DND-41 (cell line): Measurements from ENCODE around the gene PRKAR1B.

Experiments
- ATAC-seq: fragments of 200-7000 bp; cut with Tn5 transposase; 3 replicates; pipeline ENCODE4 v1.9.1; 2021; ENCODE audit warnings: low read depth; ENCODE audit not compliant: insufficient read depth
- DNase-seq: peaks from one replicate; pipeline ENCODE4 v3.0.0-alpha.2; 2020
- H2AFZ ChIP-seq: 2 replicates; pipeline ENCODE4 v1.6.0; 2012; ENCODE audit warnings: low read depth, low read length
- H3K27ac ChIP-seq: 2 replicates; pipeline ENCODE4 v1.5.1; 2012; ENCODE audit warnings: low read length, inconsistent platforms
- H3K27me3 ChIP-seq: fragments of 200-600 bp; sonication (generic); 2 replicates; pipeline ENCODE4 v1.6.0; 2012; ENCODE audit warnings: low read length, mild to moderate bottlenecking, inconsistent platforms; ENCODE audit not compliant: insufficient read depth, poor library complexity
- H3K36me3 ChIP-seq: 2 replicates; pipeline ENCODE4 v1.5.1; 2012; ENCODE audit warnings: low read length, inconsistent platforms; ENCODE audit not compliant: insufficient read depth
- H3K4me1 ChIP-seq: 2 replicates; pipeline ENCODE4 v1.5.1; 2012; ENCODE audit warnings: mild to moderate bottlenecking, low read length; ENCODE audit not compliant: insufficient read depth
- H3K4me2 ChIP-seq: 2 replicates; pipeline ENCODE4 v1.6.0; 2012; ENCODE audit warnings: mild to moderate bottlenecking, moderate library complexity, low read length, inconsistent platforms; ENCODE audit not compliant: insufficient read depth
- H3K4me3 ChIP-seq, 2 experiments: fragments of 200-600 bp in 1 of 2; shearing (Covaris generic) in 1 of 2; 2 replicates each; pipeline ENCODE4 v1.5.1; 2012 to 2016; ENCODE audit warnings: inconsistent platforms in 2 of 2, low read length in 2 of 2, mild to moderate bottlenecking in 2 of 2, low read depth in 1 of 2, moderate library complexity in 1 of 2
- H3K79me2 ChIP-seq: 2 replicates; pipeline ENCODE4 v1.6.0; 2012; ENCODE audit warnings: low read length, inconsistent platforms; ENCODE audit not compliant: insufficient read depth
- H3K9ac ChIP-seq: 2 replicates; pipeline ENCODE4 v1.6.0; 2012; ENCODE audit warnings: low read depth, mild to moderate bottlenecking, inconsistent platforms, low read length, moderate library complexity
- H3K9me3 ChIP-seq: 2 replicates; pipeline ENCODE4 v1.5.1; 2012; ENCODE audit warnings: low read length, moderate library complexity, mild to moderate bottlenecking, inconsistent platforms; ENCODE audit not compliant: insufficient read depth, severe bottlenecking
- H4K20me1 ChIP-seq: 2 replicates; pipeline ENCODE4 v1.6.0; 2012; ENCODE audit warnings: low read length; ENCODE audit not compliant: insufficient read depth
- EZH2 ChIP-seq: IDR thresholded peaks from 3 replicates; pipeline ENCODE4 v1.6.1; 2012; ENCODE audit warnings: borderline replicate concordance, low read depth, mild to moderate bottlenecking, moderate library complexity, low read length, inconsistent platforms; ENCODE audit not compliant: severe bottlenecking
- TF ChIP-seq, protein P1 (sequence below): IDR thresholded peaks from 2 replicates; pipeline ENCODE4 v1.5.1; 2012; ENCODE audit warnings: borderline replicate concordance, low read length, moderate library complexity, mild to moderate bottlenecking; ENCODE audit not compliant: poor library complexity, severe bottlenecking; ENCODE audit errors: extremely low read depth

PRKAR1B gene

DNA sequence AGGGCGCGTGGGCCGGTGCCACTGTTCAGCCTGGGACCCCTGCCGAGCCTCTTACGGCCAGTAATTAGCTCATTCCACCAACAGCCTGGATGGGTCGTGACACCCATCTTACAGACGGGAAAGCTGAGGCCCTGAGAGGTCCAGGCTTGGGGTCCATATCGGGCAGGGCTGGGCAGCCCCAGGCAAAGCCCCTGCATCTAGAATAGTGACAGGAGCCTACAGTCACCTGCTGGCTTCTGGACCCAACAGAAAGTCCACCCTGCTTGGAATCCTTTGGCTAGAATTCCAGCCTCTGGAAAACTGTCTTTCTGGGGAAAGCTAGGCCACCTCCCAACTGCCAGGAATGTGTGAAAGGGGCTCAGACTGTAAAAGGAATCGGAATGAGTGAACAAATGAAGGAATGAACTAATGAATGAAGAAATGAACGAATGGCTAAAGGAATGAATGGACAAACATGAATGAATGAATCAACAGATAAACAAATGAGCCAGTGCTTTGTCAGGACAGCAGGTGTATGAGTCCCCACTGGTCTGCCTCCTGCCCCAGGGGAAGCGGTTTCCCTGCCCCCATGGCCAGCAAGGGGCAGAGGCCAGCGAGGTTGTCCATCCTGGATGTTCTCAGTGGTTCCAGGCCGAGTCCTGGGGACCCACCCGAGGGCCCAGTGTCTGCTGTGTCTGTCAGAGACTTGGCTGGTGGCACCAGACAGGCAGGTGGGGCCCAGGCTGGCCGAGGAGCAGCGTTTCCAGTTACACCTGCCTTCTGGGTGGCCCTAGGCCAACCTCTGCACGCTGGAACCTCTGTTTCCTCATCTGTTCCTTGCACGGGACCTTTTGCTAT, 183.4 kb downstream of the PRKAR1B start:
- no peaks in the 10 kb centered on the region for H3K27me3 ChIP-seq
- H3K4me3 ChIP-seq: no peak overlapping the region
- no peak overlapping the region for H3K9ac ChIP-seq
- no peak overlapping the region for H3K27ac ChIP-seq
- peaks cover under 1% of the 10 kb centered on the region; the same call in 1 of the 2 replicates for H3K36me3 ChIP-seq
- no peak for DNase-seq
- no peaks in the 10 kb centered on the region for H3K9me3 ChIP-seq
- no peaks in the 10 kb centered on the region for H3K79me2 ChIP-seq
- no peak for TF ChIP-seq EZH2
- TF ChIP-seq, protein P1, sequence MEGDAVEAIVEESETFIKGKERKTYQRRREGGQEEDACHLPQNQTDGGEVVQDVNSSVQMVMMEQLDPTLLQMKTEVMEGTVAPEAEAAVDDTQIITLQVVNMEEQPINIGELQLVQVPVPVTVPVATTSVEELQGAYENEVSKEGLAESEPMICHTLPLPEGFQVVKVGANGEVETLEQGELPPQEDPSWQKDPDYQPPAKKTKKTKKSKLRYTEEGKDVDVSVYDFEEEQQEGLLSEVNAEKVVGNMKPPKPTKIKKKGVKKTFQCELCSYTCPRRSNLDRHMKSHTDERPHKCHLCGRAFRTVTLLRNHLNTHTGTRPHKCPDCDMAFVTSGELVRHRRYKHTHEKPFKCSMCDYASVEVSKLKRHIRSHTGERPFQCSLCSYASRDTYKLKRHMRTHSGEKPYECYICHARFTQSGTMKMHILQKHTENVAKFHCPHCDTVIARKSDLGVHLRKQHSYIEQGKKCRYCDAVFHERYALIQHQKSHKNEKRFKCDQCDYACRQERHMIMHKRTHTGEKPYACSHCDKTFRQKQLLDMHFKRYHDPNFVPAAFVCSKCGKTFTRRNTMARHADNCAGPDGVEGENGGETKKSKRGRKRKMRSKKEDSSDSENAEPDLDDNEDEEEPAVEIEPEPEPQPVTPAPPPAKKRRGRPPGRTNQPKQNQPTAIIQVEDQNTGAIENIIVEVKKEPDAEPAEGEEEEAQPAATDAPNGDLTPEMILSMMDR: no peak
- H2AFZ ChIP-seq: no peak overlapping the region
- ATAC-seq: no peak
- peaks cover 2% of the 10 kb centered on the region; the same call in 1 of the 2 replicates for H3K4me1 ChIP-seq
- H4K20me1 ChIP-seq: no peaks in the 10 kb centered on the region
- no peak overlapping the region for H3K4me2 ChIP-seq

- H3K9ac ChIP-seq: no peak overlapping the region
- no peaks in the 10 kb centered on the region for H3K79me2 ChIP-seq
- TF ChIP-seq, protein P1: no peak
- no peak for TF ChIP-seq EZH2
- no peak overlapping the region for H3K27ac ChIP-seq
- no peak for ATAC-seq
- H3K27me3 ChIP-seq: no peaks in the 10 kb centered on the region
- no peak overlapping the region for H3K4me3 ChIP-seq
- H3K9me3 ChIP-seq: no peaks in the 10 kb centered on the region
- no peak overlapping the region for H3K4me2 ChIP-seq
- H4K20me1 ChIP-seq: no peaks in the 10 kb centered on the region
- H2AFZ ChIP-seq: no peak overlapping the region
- DNase-seq: no peak
- H3K36me3 ChIP-seq: no peaks in the 10 kb centered on the region
- peaks cover 2% of the 10 kb centered on the region; the same call in 1 of the 2 replicates for H3K4me1 ChIP-seq
Observed at GRCh38 chr7:542713-543500, 184.2 kb downstream of the PRKAR1B start.

DNA sequence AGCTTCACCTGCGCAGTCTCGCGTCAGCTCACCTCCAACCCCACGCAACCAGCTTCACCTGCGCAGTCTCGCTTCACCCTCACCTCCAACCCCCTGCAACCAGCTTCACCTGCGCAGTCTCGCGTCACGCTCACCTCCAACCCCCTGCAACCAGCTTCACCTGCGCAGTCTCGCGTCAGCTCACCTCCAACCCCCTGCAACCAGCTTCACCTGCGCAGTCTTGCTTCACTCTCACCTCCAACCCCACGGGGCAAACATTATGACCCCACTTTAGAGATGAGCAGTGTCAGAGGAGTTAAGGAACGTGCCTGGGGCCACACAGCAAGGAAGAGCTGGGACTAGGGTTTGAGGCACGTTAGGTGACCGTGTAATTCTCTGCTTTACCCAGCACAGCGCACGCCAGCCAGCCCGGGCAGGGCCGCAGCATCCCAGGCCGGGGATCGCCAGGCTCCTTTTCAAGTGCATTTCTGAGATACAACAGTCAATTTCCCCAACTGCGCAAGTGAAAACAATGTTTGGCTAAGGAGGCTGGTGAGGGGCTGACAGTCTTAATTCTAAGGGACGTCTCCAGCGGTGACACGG, 184.9 kb downstream of the PRKAR1B start:
- no peak for DNase-seq
- Histone ChIP-seq H3K4me2 (no peak overlapping the region), H3K27me3 (no peaks in the 10 kb centered on the region), H3K36me3 (no peaks in the 10 kb centered on the region), H3K9me3 (no peaks in the 10 kb centered on the region), H2AFZ (no peak overlapping the region), H3K79me2 (no peaks in the 10 kb centered on the region), H4K20me1 (no peaks in the 10 kb centered on the region), H3K9ac (no peak overlapping the region), H3K27ac (no peak overlapping the region; the same call in 1 of the 2 replicates), H3K4me1 (peaks cover 2% of the 10 kb centered on the region; the same call in 1 of the 2 replicates), H3K4me3 (no peak overlapping the region)
- TF ChIP-seq EZH2: no peak
- TF ChIP-seq, protein P1: no peak
- no peak for ATAC-seq
